Measurements from ENCODE around the gene UBAP1L. TPM values are rescaled to one million over a fixed set of nuclear protein-coding genes. Genes with fewer than 3 reads are reported as not detected.

Gene UBAP1L
- total RNA-seq, 4 donors from 2014 or later = 3.0 to 8.7 (median 5.5) TPM

DNA sequence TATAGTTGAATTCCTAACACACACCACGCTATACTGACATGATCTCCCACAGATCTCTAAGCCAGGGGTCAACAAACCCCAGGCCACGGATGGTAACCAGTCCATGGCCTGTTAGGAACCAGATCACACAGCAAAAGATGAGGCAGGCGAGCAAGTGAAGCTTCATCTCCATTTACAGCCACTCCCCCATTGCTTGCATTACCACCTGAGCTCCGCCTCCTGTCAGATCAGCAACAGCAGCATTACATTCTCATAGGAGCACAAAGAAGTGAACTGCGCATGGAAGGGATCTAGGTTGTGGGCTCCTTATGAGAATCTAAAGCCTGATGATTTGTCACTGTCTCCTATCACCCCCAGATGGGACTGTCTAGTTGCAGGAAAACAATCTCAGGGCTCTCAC, 15.9 kb upstream of the UBAP1L start:
- TF ChIP-seq, protein P1, sequence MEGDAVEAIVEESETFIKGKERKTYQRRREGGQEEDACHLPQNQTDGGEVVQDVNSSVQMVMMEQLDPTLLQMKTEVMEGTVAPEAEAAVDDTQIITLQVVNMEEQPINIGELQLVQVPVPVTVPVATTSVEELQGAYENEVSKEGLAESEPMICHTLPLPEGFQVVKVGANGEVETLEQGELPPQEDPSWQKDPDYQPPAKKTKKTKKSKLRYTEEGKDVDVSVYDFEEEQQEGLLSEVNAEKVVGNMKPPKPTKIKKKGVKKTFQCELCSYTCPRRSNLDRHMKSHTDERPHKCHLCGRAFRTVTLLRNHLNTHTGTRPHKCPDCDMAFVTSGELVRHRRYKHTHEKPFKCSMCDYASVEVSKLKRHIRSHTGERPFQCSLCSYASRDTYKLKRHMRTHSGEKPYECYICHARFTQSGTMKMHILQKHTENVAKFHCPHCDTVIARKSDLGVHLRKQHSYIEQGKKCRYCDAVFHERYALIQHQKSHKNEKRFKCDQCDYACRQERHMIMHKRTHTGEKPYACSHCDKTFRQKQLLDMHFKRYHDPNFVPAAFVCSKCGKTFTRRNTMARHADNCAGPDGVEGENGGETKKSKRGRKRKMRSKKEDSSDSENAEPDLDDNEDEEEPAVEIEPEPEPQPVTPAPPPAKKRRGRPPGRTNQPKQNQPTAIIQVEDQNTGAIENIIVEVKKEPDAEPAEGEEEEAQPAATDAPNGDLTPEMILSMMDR (IDR thresholded peaks at IDR 0.05) = no peak
- no peak for TF ChIP-seq POLR2A (IDR thresholded peaks at IDR 0.05)
- peaks cover 0 to 31% (median 0%) of the 10 kb centered on the region in 3 donors for H3K36me3 ChIP-seq
- H3K27ac ChIP-seq = no peak overlapping the region
- peaks cover 0 to 19% (median 7%) of the 10 kb centered on the region in 4 donors for H3K4me1 ChIP-seq
- no peak for DNase-seq
- H3K4me3 ChIP-seq = no peak overlapping the region
- H3K9me3 ChIP-seq = no peaks in the 10 kb centered on the region
- H3K27me3 ChIP-seq = no peaks in the 10 kb centered on the region

DNA sequence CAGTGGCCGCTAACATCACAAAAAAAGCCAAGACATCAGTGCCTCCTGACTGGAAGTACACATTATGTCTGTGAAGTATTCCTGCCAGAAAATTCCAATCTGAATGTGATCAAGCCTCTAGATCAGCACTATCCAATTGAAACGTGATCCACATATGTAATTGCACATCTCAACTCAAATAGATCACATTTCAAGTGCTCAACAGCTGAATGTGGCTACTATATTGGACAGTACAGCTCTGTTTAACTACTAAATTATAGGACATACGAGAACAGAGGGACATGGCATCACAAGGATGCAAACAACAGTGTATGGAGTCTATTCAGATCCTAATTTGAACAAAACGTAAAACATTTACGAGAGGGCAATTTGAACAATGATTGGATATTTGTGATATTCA, 542 bp upstream of the UBAP1L start:
- Histone ChIP-seq H3K36me3 (peaks cover 0 to 88% (median 0%) of the 10 kb centered on the region in 3 donors), H3K27me3 (no peaks in the 10 kb centered on the region), H3K4me1 (no peaks in the 10 kb centered on the region), H3K9me3 (no peaks in the 10 kb centered on the region), H3K27ac (no peak overlapping the region), H3K4me3 (no peak overlapping the region)
- no peak for DNase-seq
- TF ChIP-seq, protein P1 (IDR thresholded peaks at IDR 0.05) = no peak
- no peak for TF ChIP-seq POLR2A (IDR thresholded peaks at IDR 0.05)

DNA sequence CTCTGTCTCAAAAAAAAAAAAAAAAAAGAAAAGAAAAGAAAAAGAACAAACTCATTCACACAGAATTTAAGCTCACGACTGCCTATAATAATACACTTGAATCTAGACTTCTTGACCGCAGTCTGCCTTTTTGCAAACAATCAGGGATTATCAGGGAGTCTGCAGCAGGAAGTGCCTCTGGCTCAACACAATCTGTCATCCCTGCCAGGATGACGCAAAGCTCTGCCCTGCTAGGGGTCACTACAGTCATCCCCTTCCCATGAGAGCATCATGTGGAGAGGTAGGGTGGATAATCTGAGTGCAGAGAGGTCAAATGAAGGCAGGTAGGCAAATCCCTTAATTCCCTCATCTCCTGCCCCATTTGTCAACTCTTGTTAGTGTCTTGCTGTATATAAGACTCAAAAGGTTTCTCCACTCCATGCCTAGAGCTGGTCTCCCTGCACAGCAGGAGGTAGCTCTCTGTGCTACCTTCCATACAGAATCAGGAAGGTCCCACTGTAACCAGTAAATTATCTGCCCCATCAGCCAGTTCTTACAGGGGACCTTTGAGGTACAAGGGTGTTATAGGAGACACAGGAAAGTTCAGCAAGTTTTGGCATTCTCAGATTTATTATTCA, 4.2 kb downstream of the UBAP1L start:
- Histone ChIP-seq H3K27ac (no peak overlapping the region), H3K9me3 (no peaks in the 10 kb centered on the region), H3K4me1 (no peaks in the 10 kb centered on the region), H3K4me3 (no peak overlapping the region), H3K36me3 (peaks cover 0 to 47% (median 0%) of the 10 kb centered on the region in 3 donors), H3K27me3 (no peaks in the 10 kb centered on the region)
- no peak for DNase-seq
- TF ChIP-seq POLR2A (IDR thresholded peaks at IDR 0.05) = no peak
- TF ChIP-seq, protein P1 (IDR thresholded peaks at IDR 0.05) = no peak

DNA sequence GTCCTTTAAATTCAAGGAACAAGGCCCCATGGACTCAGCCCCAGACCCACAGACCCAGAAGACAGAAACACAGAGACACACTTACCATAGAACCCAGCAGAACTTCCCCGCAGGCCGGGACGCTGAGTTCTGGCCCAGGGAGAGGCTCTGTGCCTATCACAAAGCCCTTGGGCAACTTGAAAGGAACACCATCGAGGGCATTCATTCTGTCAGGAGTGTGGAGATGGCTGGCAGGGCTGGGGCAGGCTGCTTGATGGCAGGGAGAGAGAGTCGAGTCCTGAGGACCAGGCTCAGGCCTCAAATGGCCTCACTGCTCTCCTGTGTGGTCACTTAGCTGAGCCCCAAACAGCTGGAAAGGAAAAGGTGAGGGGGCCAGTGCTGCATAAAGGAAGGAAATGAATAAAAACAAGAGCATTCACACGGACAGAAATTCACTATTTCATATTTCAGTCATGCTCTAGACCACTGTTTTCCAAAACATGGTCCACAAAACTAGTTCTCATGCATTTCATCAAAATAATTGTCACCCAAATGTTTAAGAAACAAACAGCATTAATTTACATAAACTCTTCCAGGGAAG, 8.9 kb downstream of the UBAP1L start:
- peaks cover 0 to 31% (median 0%) of the 10 kb centered on the region in 3 donors for H3K36me3 ChIP-seq
- no peaks in the 10 kb centered on the region for H3K27me3 ChIP-seq
- TF ChIP-seq, protein P1 (IDR thresholded peaks at IDR 0.05) = no peak
- TF ChIP-seq POLR2A (IDR thresholded peaks at IDR 0.05) = no peak
- H3K27ac ChIP-seq = no peak overlapping the region
- no peak overlapping the region for H3K4me3 ChIP-seq
- no peaks in the 10 kb centered on the region for H3K4me1 ChIP-seq
- no peaks in the 10 kb centered on the region for H3K9me3 ChIP-seq
- no peak for DNase-seq

DNA sequence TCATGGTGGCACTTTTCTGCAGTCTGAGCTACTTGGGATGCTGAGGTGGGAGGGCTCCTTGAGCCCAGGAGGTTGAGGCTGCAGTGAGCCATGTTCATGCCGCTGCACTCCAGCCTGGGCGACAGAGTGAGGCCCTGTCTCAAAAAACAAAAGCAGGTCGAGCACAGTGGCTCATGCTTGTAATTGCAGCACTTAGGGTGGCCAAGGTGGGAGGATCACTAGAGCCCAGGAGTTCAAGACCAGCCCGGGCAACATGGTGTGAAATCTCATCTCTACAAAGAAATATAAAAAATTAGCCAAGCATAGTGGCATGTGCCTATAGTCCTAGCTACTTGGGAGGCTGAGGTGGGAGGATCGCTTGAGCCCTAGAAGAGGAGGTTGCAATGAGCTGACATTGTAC, 10.0 kb downstream of the UBAP1L start:
- TF ChIP-seq, protein P1 (IDR thresholded peaks at IDR 0.05) = no peak
- TF ChIP-seq POLR2A (IDR thresholded peaks at IDR 0.05) = no peak
- H3K27ac ChIP-seq = no peak overlapping the region
- no peak for DNase-seq
- peaks cover 0 to 38% (median 0%) of the 10 kb centered on the region in 3 donors for H3K36me3 ChIP-seq
- no peaks in the 10 kb centered on the region for H3K27me3 ChIP-seq
- no peak overlapping the region for H3K4me3 ChIP-seq
- H3K9me3 ChIP-seq = no peaks in the 10 kb centered on the region
- no peaks in the 10 kb centered on the region for H3K4me1 ChIP-seq

All from Peyer's patch (tissue), 4 donors.